Ovary (tissue), 9 donors: ENCODE measurements around the gene NOC4L. TPM values are rescaled to one million over a fixed set of nuclear protein-coding genes. Genes with fewer than 3 reads are reported as not detected.

ENCODE experiments used
- DNase-seq, 5 donors: peaks; one replicate each; pipeline ENCODE4 v3.0.0-alpha.2; 2019 to 2020
- H3K27ac ChIP-seq, 2 donors: fragments of 200-600 bp; one replicate each; pipeline versions ENCODE4 v1.5.1 to v1.8.0; 2019 to 2022
- H3K27me3 ChIP-seq: fragments of 200-600 bp; one replicate; pipeline ENCODE4 v1.8.0; 2022
- H3K36me3 ChIP-seq: fragments of 200-600 bp; sonication (generic); one replicate; pipeline ENCODE4 v1.5.1; 2019
- H3K4me1 ChIP-seq: one replicate; pipeline ENCODE4 v1.8.1; 2013; ENCODE audit warnings: mild to moderate bottlenecking, moderate library complexity; ENCODE audit not compliant: insufficient read depth
- H3K4me3 ChIP-seq: fragments of 200-600 bp; sonication (generic); one replicate; pipeline ENCODE4 v1.5.1; 2017
- H3K9me3 ChIP-seq, 2 donors: fragments of 200-600 bp in 1 of 2; sonication (generic) in 1 of 2; one replicate each; pipeline versions ENCODE4 v1.5.1 to v1.8.1; 2013 to 2019; ENCODE audit warnings: mild to moderate bottlenecking in 1 of 2, moderate library complexity in 1 of 2
- CTCF ChIP-seq, 3 donors: fragments of 450-650 bp in 2 of 3; fragments of 200-600 bp in 1 of 3; IDR thresholded peaks; one replicate each; pipeline versions ENCODE4 v1.5.1 to v1.8.0; 2016 to 2022; ENCODE audit warnings: antibody characterized with exemption in 3 of 3, mild to moderate bottlenecking in 1 of 3
- EP300 ChIP-seq: sonication (generic); formaldehyde crosslinking; IDR thresholded peaks from one replicate; pipeline ENCODE4 v1.6.1; 2017; ENCODE audit warnings: antibody characterized with exemption
- POLR2A ChIP-seq: fragments of 450-650 bp; IDR thresholded peaks from one replicate; pipeline ENCODE4 v1.6.1; 2017; ENCODE audit warnings: antibody characterized with exemption, mild to moderate bottlenecking, moderate library complexity
- WGBS, 3 donors: extraction: QIAGEN DNeasy Blood & Tissue Kit in 1 of 3; methylation state at CpG; one replicate each; pipeline versions ENCODE4 v1.1.5 to v1.1.7; 2013 to 2017; 5-methylcytosine and 5-hydroxymethylcytosine counted together
- intact Hi-C, 4 donors: fragments of 100-400 bp; cut with DNase I; formaldehyde crosslinking; loops; one replicate each; pipeline versions ENCODE4 v1.11.0 to v1.15.1; 2022 to 2023
- polyA plus RNA-seq, 2 donors: library from polyadenylated mRNA; stranded (reverse); fragments of 200-250 nt in 1 of 2; fragments of 350-450 nt in 1 of 2; fragmentation: Illumina TruSeq in 1 of 2; extraction: RNeasy Lipid Tissue Mini Kit (QIAGEN cat#74804) in 1 of 2; gene quantifications; one replicate each; pipeline ENCODE4 v1.2.3, GENCODE V29; 2013 to 2014
- total RNA-seq, 7 donors: library from RNA; depleted of rRNA in 2 of 7; stranded (reverse); fragments of >200 nt in 2 of 7; fragmentation: NEBNext Ultra II Directional in 3 of 7; extraction: Animal tissue kit (Norgen Biotek cat#: 25700) in 3 of 7; gene quantifications; one replicate each; pipeline versions ENCODE4 v1.1.0 to v1.2.4, GENCODE V29; 2016 to 2023
- donor health status: DM: no; HTN: no; CAD: no; lungs with moderate emphysema.
- donor health status: DM: no; HTN: no; CAD: no.
- donor health status: Bipolar disorder and iron deficiency.
- donor health status: DM: yes; HTN: yes; CAD: no.
- donor health status: DM: no; HTN: no; CAD: no.
- donor health status: DM: yes; HTN: yes; CAD: no.

NOC4L gene
- total and polyA plus RNA-seq, 9 donors: 1.2 to 24.6 (median 18.5) TPM

GRCh38 chr12:132160016-132160415, 15.8 kb downstream of the NOC4L start:
- TF ChIP-seq POLR2A: no peak
- no peak for TF ChIP-seq CTCF (IDR thresholded peaks at IDR 0.05)
- TF ChIP-seq EP300: no peak
- no peaks in the 10 kb centered on the region for H3K36me3 ChIP-seq
- intact Hi-C loops: loop anchor here in 1 of 4 donors (5.0 to 10.0 kb wide), 2 partner anchors 245 to 1398 kb away; no protein-coding TSS in a partner anchor
- no peak overlapping the region for H3K4me3 ChIP-seq
- peaks cover 3% of the 10 kb centered on the region for H3K4me1 ChIP-seq
- no peak overlapping the region for H3K27ac ChIP-seq
- DNase-seq: peak in 2 of 5 donors; percentile 15 to 31
- 79 to 89% (median 88%) methylated on average over 16 of the region's 16 CpGs for WGBS, 3 donors
- H3K9me3 ChIP-seq: no peaks in the 10 kb centered on the region
- H3K27me3 ChIP-seq: no peaks in the 10 kb centered on the region

GRCh38 chr12:132160601-132161035, 16.4 kb downstream of the NOC4L start:
- DNase-seq: peak in 1 of 5 donors; percentile 21
- Histone ChIP-seq H3K4me3 (no peak overlapping the region), H3K36me3 (no peaks in the 10 kb centered on the region), H3K27ac (no peak overlapping the region), H3K4me1 (peaks cover 3% of the 10 kb centered on the region), H3K9me3 (no peaks in the 10 kb centered on the region), H3K27me3 (no peaks in the 10 kb centered on the region)
- 64 to 71% (median 71%) methylated on average over 15 of the region's 15 CpGs for WGBS, 3 donors
- intact Hi-C loops: loop anchor here in 1 of 4 donors (5.0 to 10.0 kb wide), 2 partner anchors 244 to 1398 kb away; no protein-coding TSS in a partner anchor
- no peak for TF ChIP-seq POLR2A
- no peak for TF ChIP-seq CTCF (IDR thresholded peaks at IDR 0.05)
- TF ChIP-seq EP300: no peak

DNA sequence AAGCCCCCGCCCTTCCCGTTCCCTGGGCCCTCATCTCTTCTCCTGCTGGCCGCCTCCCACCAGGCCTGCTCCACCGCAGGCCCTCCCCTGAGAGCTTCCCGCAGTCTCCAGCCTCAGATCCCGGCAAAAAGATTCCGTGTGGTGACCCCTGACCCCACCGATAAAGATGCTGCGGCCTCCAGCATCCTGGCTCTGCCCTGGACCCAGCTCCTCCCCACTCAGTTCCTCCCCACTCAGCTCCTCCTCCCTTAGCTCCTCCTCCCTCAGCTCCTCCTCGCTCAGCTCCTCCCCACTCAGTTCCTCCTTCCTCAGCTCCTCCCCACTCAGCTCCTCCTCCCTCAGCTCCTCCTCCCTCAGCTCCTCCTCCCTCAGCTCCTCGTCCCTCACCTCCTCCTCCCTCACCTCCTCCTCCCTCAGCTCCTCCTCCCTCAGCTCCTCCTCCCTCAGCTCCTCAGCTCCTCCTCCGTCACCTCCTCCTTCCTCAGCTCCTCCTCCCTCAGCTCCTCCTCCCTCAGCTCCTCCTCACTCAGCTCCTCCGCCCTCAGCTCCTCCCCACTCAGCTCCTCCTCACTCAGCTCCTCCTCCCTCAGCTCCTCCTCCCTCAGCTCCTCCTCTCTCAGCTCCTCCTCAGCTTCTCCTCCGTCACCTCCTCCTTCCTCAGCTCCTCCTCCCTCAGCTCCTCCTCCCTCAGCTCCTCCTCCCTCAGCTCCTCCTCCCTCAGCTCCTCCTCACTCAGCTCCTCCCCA, 17.0 kb downstream of the NOC4L start:
- Histone ChIP-seq H3K27me3 (no peaks in the 10 kb centered on the region), H3K36me3 (no peaks in the 10 kb centered on the region), H3K27ac (no peak overlapping the region), H3K9me3 (no peaks in the 10 kb centered on the region), H3K4me3 (no peak overlapping the region), H3K4me1 (peaks cover 3% of the 10 kb centered on the region)
- no peak for TF ChIP-seq POLR2A
- no peak for TF ChIP-seq CTCF (IDR thresholded peaks at IDR 0.05)
- TF ChIP-seq EP300: no peak
- no peak for DNase-seq
- intact Hi-C loops: loop anchor here in 1 of 4 donors (5.0 to 10.0 kb wide), 2 partner anchors 244 to 1399 kb away; no protein-coding TSS in a partner anchor
- 28 to 32% (median 31%) methylated on average over 14 of the region's 14 CpGs for WGBS, 3 donors

DNA sequence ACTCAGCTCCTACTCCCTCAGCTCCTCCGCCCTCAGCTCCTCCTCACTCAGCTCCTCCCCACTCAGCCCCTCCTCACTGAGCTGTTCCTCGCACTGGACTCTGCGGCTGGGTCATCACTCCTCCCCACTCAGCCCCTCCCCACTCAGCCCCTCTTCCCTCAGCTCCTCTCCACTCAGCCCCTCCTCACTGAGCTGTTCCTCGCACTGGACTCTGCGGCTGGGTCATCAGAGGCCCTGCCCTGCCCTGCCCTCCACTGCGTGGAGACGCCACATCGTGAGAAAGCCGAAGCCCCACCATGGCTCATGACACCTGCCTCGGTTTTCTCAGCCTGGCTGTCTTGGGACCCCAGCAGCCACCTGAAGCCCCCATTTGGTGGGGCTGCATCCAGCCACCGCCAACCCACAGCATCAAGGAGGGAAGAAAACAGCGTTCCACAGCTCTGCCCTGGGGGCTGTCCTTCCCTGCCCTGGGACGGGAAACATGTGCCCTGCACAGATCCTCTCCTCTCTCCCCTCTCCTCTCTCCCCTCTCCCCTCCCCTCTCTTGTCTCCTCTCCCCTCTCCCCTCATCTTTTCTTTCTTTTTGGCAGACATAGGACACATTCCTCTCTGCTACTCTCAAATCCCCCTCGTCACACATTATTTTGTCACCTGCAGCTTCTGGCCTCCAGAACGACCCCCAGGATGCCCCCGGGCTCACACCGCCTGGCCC, 17.7 kb downstream of the NOC4L start:
- 23 to 43% (median 34%) methylated on average over 17 of the region's 17 CpGs for WGBS, 3 donors
- Histone ChIP-seq H3K4me1 (peaks cover 3% of the 10 kb centered on the region), H3K27me3 (no peaks in the 10 kb centered on the region), H3K36me3 (no peaks in the 10 kb centered on the region), H3K9me3 (no peaks in the 10 kb centered on the region), H3K4me3 (no peak overlapping the region), H3K27ac (no peak overlapping the region)
- DNase-seq: peak in 1 of 5 donors; percentile 10
- intact Hi-C loops: loop anchor here in 1 of 4 donors (5.0 to 10.0 kb wide), 2 partner anchors 243 to 1400 kb away; no protein-coding TSS in a partner anchor
- TF ChIP-seq POLR2A (no peak), EP300 (no peak), CTCF (IDR thresholded peaks at IDR 0.05) (no peak)
